GM12878 (cell line): ENCODE measurements around the gene ZNF234.

ENCODE experiments used
- CEBPB ChIP-seq, 2 experiments: fragments of 150-350 bp in 1 of 2; IDR thresholded peaks; 2 replicates each; pipeline ENCODE4 v1.6.1; 2012 to 2014; ENCODE audit warnings: low read depth in 2 of 2, low read length in 2 of 2, borderline replicate concordance in 1 of 2, inconsistent platforms in 1 of 2
- CHD4 ChIP-seq: fragments of 200-600 bp; sonication (generic); IDR thresholded peaks from 2 replicates; pipeline ENCODE4 v1.6.1; 2016; ENCODE audit warnings: mild to moderate bottlenecking
- NFYA ChIP-seq: IDR thresholded peaks from 2 replicates; pipeline ENCODE4 v1.6.1; 2011; ENCODE audit warnings: low read depth, mild to moderate bottlenecking, low read length, improper control_type of control experiment, borderline replicate concordance
- POLR2AphosphoS5 ChIP-seq: IDR thresholded peaks from 2 replicates; pipeline ENCODE4 v1.6.1; 2011; ENCODE audit warnings: mild to moderate bottlenecking, low read length, inconsistent platforms
- SMC3 ChIP-seq: IDR thresholded peaks from 2 replicates; pipeline ENCODE4 v1.6.1; 2011; ENCODE audit warnings: low read length, improper control_type of control experiment, borderline replicate concordance
- SRF ChIP-seq, 2 experiments: IDR thresholded peaks; 2 replicates each; pipeline ENCODE4 v1.6.1; 2011; ENCODE audit warnings: low read depth in 2 of 2, low read length in 2 of 2, mild to moderate bottlenecking in 1 of 2, moderate library complexity in 1 of 2
- TARDBP ChIP-seq: IDR thresholded peaks from 2 replicates; pipeline ENCODE4 v1.6.1; 2016; ENCODE audit warnings: borderline replicate concordance
- TBL1XR1 ChIP-seq: IDR thresholded peaks from 2 replicates; pipeline ENCODE4 v1.6.1; 2012; ENCODE audit warnings: low read depth, low read length, improper control_type of control experiment
- TF ChIP-seq, protein P1 (sequence below), 3 experiments: IDR thresholded peaks in 2 of 3; conservative IDR thresholded peaks in 1 of 3; 2 replicates each; pipeline ENCODE4 v1.5.1; 2011; ENCODE audit warnings: low read depth in 3 of 3, low read length in 3 of 3, mild to moderate bottlenecking in 3 of 3, control low read depth in 2 of 3, moderate library complexity in 2 of 3, inconsistent platforms in 1 of 3, mixed read lengths in 1 of 3; ENCODE audit not compliant: control insufficient read depth in 2 of 3, insufficient read depth in 1 of 3; ENCODE audit errors: extremely low read depth in 1 of 3
- TF ChIP-seq, protein P2 (sequence below): IDR thresholded peaks from 2 replicates; pipeline ENCODE4 v1.6.1; 2011; ENCODE audit warnings: low read depth, low read length, improper control_type of control experiment, borderline replicate concordance

DNA sequence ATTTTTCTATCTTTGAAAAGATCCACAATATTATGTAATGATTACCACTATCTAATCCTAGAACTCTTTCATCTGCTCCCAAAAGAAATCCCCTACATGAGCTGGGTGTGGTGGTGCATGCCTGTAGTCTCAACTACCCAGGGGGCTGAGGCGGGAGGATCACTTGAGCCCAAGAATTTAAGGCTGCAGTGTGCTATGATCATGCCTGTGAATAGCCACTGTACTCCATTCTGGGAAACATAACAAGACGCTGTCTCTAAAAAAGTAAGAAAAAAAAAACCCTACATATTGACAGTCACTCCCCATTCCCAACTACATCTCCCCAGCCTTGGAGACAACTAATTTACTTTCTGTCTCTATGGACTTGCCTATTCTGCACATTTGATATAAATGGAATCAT is 22.4 kb downstream of the ZNF234 start:
- TF ChIP-seq TBL1XR1 (no peak), POLR2AphosphoS5 (no peak), NFYA (no peak), SRF (IDR thresholded peaks at IDR 0.05; ENCODE audit: low read depth in 2 of 2, low read length in 2 of 2) (no peak), CHD4 (no peak), SMC3 (no peak), CEBPB (IDR thresholded peaks at IDR 0.05; ENCODE audit: borderline replicate concordance in 1 of 2, low read depth in 2 of 2, low read length in 2 of 2) (no peak), TARDBP (no peak)
- TF ChIP-seq, protein P1, sequence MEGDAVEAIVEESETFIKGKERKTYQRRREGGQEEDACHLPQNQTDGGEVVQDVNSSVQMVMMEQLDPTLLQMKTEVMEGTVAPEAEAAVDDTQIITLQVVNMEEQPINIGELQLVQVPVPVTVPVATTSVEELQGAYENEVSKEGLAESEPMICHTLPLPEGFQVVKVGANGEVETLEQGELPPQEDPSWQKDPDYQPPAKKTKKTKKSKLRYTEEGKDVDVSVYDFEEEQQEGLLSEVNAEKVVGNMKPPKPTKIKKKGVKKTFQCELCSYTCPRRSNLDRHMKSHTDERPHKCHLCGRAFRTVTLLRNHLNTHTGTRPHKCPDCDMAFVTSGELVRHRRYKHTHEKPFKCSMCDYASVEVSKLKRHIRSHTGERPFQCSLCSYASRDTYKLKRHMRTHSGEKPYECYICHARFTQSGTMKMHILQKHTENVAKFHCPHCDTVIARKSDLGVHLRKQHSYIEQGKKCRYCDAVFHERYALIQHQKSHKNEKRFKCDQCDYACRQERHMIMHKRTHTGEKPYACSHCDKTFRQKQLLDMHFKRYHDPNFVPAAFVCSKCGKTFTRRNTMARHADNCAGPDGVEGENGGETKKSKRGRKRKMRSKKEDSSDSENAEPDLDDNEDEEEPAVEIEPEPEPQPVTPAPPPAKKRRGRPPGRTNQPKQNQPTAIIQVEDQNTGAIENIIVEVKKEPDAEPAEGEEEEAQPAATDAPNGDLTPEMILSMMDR (IDR thresholded peaks at IDR 0.05 in 2 of 3, conservative IDR thresholded peaks at IDR 0.05 in 1 of 3; ENCODE audit: control insufficient read depth in 2 of 3, extremely low read depth in 1 of 3, insufficient read depth in 1 of 3, low read depth in 3 of 3, low read length in 3 of 3), result no peak
- TF ChIP-seq, protein P2, sequence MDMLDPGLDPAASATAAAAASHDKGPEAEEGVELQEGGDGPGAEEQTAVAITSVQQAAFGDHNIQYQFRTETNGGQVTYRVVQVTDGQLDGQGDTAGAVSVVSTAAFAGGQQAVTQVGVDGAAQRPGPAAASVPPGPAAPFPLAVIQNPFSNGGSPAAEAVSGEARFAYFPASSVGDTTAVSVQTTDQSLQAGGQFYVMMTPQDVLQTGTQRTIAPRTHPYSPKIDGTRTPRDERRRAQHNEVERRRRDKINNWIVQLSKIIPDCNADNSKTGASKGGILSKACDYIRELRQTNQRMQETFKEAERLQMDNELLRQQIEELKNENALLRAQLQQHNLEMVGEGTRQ, result no peak
